Measurements from ENCODE around the gene PVALB. TPM values are rescaled to one million over a fixed set of nuclear protein-coding genes. Genes with fewer than 3 reads are reported as not detected.

The PVALB gene
- total and polyA plus RNA-seq, 9 of the 15 experiments (the other 6 are each of a cell fraction or from before 2014, with no cell fraction given) = not detected

DNA sequence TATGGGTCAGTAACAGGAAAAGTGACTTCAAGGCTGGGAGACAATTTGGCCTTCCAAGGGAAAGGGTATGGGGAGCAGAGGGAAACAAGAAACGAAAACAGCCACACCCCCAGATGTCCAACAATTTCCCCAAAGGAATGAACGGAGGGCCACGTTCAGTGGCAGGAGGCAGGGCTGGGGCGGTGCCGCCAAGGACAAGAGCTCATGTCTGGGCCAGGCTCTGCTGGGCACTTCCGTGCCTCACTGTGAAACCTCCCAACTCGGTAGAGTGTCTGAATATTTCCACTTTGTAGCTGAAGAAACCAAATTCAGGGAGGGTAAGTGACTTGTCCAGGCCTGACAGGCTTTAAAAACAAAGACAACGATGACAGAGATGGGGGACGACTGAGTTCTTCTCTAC lies 52.8 kb downstream of the PVALB start:
- Histone ChIP-seq H3K4me1 (replicated peaks in 1 of 2; ENCODE audit: control insufficient read depth in 2 of 2, insufficient read depth in 2 of 2, low read length in 2 of 2) (no peaks in the 10 kb centered on the region; a peak in 1 of 5 replicates), H3K36me3 (ENCODE audit: control insufficient read depth, insufficient read depth, low read length) (no peaks in the 10 kb centered on the region), H3K27me3 (ENCODE audit: control insufficient read depth in 2 of 2, insufficient read depth in 2 of 2, low read length in 2 of 2) (peaks cover 10 to 83% of the 10 kb centered on the region in 2 experiments; a peak in 4 of 5 replicates), H4K20me1 (replicated peaks; ENCODE audit: control insufficient read depth, insufficient read depth, low read length) (no peaks in the 10 kb centered on the region; the same call in 1 of the 2 replicates), H3K27ac (ENCODE audit: extremely low read depth, low read depth, low read length) (no peak overlapping the region), H3K4me3 (no peak overlapping the region), H3K9me3 (replicated peaks; ENCODE audit: control insufficient read depth, insufficient read depth, low read depth, low read length) (no peaks in the 10 kb centered on the region), H3K79me2 (ENCODE audit: control insufficient read depth, insufficient read depth, low read length) (no peaks in the 10 kb centered on the region), H3K9ac (ENCODE audit: insufficient read depth in 1 of 2, low read depth in 2 of 2, low read length in 2 of 2) (no peak overlapping the region), H2AFZ (ENCODE audit: low read depth, low read length) (no peak overlapping the region), H3K9me1 (ENCODE audit: control insufficient read depth, insufficient read depth, low read length) (no peaks in the 10 kb centered on the region), H3K4me2 (ENCODE audit: insufficient read depth, low read length) (no peak overlapping the region)
- in situ Hi-C loops (cut with MboI) (no loop called here), intact Hi-C loops (cut with micrococcal nuclease) (no loop called here)
- ChIA-PET CTCF (ENCODE audit: low intra/inter-chr PET ratio) (no interaction called here), POLR2A (interaction anchor here (0.6 kb wide), 1 partner anchor 310 kb away, joined by 3 read pairs; no protein-coding TSS in a partner anchor)
- no peak for ATAC-seq
- WGBS (ENCODE audit: insufficient coverage, low coverage, missing lambda C conversion rate) = 0% methylated on average over 8 of the region's 9 CpGs
- no TSS peak for BruUV-seq (replicated peaks)
- TF ChIP-seq NEUROD1 (IDR thresholded peaks at IDR 0.05; ENCODE audit: borderline replicate concordance, low read depth, low read length, partially characterized antibody) (no peak), ZNF717 (CRISPR knock-in tag; IDR thresholded peaks at IDR 0.05) (no peak), ARID2 (IDR thresholded peaks at IDR 0.05) (no peak), LARP7 (IDR thresholded peaks at IDR 0.05) (no peak), NCOA1 (IDR thresholded peaks at IDR 0.05; ENCODE audit: low read depth) (no peak), SETDB1 (IDR thresholded peaks at IDR 0.05; ENCODE audit: low read length) (no peak), ELF4 (CRISPR knock-in tag; IDR thresholded peaks at IDR 0.05) (no peak)
- no peak for DNase-seq (ENCODE audit: extremely low read depth in 1 of 4, low spot score in 3 of 4)
- no peak for FAIRE-seq

- no TSS peak for BruUV-seq (replicated peaks)
- WGBS (ENCODE audit: insufficient coverage, low coverage, missing lambda C conversion rate) = 0% methylated on average over 7 of the region's 8 CpGs
- H3K9ac ChIP-seq (ENCODE audit: insufficient read depth in 1 of 2, low read depth in 2 of 2, low read length in 2 of 2) = no peak overlapping the region
- FAIRE-seq (no peak), ATAC-seq (no peak), DNase-seq (ENCODE audit: extremely low read depth in 1 of 4, low spot score in 3 of 4) (no peak)
- peaks cover 10 to 85% of the 10 kb centered on the region in 2 experiments; a peak in 4 of 5 replicates for H3K27me3 ChIP-seq (ENCODE audit: control insufficient read depth in 2 of 2, insufficient read depth in 2 of 2, low read length in 2 of 2)
- no peak overlapping the region for H3K4me2 ChIP-seq (ENCODE audit: insufficient read depth, low read length)
- no peaks in the 10 kb centered on the region for H3K9me3 ChIP-seq (replicated peaks; ENCODE audit: control insufficient read depth, insufficient read depth, low read depth, low read length)
- no peak overlapping the region for H2AFZ ChIP-seq (ENCODE audit: low read depth, low read length)
- H3K79me2 ChIP-seq (ENCODE audit: control insufficient read depth, insufficient read depth, low read length) = no peaks in the 10 kb centered on the region
- no peaks in the 10 kb centered on the region; the same call in 1 of the 2 replicates for H4K20me1 ChIP-seq (replicated peaks; ENCODE audit: control insufficient read depth, insufficient read depth, low read length)
- no peak overlapping the region for H3K4me3 ChIP-seq
- H3K4me1 ChIP-seq (replicated peaks in 1 of 2; ENCODE audit: control insufficient read depth in 2 of 2, insufficient read depth in 2 of 2, low read length in 2 of 2) = no peaks in the 10 kb centered on the region; a peak in 1 of 5 replicates
- in situ Hi-C loops (cut with MboI) (no loop called here), intact Hi-C loops (cut with micrococcal nuclease) (no loop called here)
- CTCF ChIA-PET (ENCODE audit: low intra/inter-chr PET ratio) = no interaction called here
- POLR2A ChIA-PET = interaction anchor here (0.6 kb wide), 1 partner anchor 310 kb away, joined by 3 read pairs; no protein-coding TSS in a partner anchor
- no peak overlapping the region for H3K27ac ChIP-seq (ENCODE audit: extremely low read depth, low read depth, low read length)
- H3K36me3 ChIP-seq (ENCODE audit: control insufficient read depth, insufficient read depth, low read length) = no peaks in the 10 kb centered on the region
- H3K9me1 ChIP-seq (ENCODE audit: control insufficient read depth, insufficient read depth, low read length) = no peaks in the 10 kb centered on the region
- TF ChIP-seq ZNF444 (CRISPR knock-in tag; IDR thresholded peaks at IDR 0.05) (no peak), DEAF1 (CRISPR knock-in tag; IDR thresholded peaks at IDR 0.05) (no peak), ZBTB1 (CRISPR knock-in tag; IDR thresholded peaks at IDR 0.05; ENCODE audit: borderline replicate concordance, low read depth) (no peak)
- TF ChIP-seq, protein P1, sequence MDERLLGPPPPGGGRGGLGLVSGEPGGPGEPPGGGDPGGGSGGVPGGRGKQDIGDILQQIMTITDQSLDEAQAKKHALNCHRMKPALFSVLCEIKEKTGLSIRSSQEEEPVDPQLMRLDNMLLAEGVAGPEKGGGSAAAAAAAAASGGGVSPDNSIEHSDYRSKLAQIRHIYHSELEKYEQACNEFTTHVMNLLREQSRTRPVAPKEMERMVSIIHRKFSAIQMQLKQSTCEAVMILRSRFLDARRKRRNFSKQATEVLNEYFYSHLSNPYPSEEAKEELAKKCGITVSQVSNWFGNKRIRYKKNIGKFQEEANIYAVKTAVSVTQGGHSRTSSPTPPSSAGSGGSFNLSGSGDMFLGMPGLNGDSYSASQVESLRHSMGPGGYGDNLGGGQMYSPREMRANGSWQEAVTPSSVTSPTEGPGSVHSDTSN (CRISPR knock-in tag; IDR thresholded peaks at IDR 0.05; ENCODE audit: low read depth) = no peak
- TF ChIP-seq, protein P1 (tag; conservative IDR thresholded peaks at IDR 0.05; ENCODE audit: low read depth) = no peak
These were observed 53.3 kb downstream of the PVALB start for GRCh38 chr22:36763576-36763975.

Data from K562 (cell line).